GM21717 (cell line): ENCODE data around the gene RPLP1.

ENCODE experiments used
- ATAC-seq: cut with Tn5 transposase; IDR thresholded peaks from one replicate; pipeline ENCODE4 v1.9.1; 2021; ENCODE audit warnings: mild to moderate bottlenecking, moderate library complexity; ENCODE audit not compliant: unreplicated experiment

Gene RPLP1

GRCh38 chr15:69496001-69496400 lies 43.4 kb downstream of the RPLP1 start:
- ATAC-seq, result no peak

DNA sequence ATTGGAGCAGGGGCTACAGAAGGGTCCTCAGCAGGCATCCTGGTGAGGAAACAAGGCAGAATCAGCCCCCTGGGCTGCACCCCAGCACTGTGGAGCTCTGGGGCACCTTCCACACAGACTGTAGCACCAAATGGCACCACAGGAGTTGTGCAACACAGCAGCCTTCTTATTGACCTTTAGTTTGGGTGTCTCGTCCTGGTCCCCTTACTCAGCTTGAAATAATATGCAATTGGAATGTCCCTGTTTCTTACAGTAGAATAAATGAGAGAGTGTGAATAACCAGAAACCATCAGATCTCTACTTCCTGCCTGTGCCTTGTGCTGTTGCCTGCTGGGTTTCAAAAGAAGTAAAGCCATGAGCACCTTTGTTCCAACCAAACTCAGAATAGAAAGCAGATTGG lies 44.5 kb downstream of the RPLP1 start:
- no peak for ATAC-seq

GRCh38 chr15:69497667-69498066 lies 45.0 kb downstream of the RPLP1 start:
- no peak for ATAC-seq

DNA sequence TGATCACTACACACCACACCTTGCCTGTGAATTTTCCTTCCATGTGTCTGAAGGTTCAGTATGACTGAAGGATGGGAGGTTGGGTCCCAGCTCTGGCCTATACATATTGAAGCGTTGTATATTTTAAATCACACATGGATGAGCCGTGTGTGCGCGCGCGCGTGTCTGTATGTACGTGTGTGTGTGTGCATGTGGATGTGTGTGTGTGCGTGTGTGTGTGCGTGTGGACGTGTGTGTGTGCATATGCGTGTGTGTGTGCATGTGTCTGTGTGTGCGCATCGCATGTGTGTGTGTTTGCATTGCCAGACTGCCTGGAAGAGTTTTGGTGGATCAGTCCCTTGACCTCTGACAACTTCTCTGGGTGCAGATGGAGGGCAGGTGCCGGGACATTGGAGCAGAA lies 45.7 kb downstream of the RPLP1 start:
- ATAC-seq, result no peak

- no peak for ATAC-seq
These were observed 46.4 kb downstream of the RPLP1 start for GRCh38 chr15:69498987-69499386.

DNA sequence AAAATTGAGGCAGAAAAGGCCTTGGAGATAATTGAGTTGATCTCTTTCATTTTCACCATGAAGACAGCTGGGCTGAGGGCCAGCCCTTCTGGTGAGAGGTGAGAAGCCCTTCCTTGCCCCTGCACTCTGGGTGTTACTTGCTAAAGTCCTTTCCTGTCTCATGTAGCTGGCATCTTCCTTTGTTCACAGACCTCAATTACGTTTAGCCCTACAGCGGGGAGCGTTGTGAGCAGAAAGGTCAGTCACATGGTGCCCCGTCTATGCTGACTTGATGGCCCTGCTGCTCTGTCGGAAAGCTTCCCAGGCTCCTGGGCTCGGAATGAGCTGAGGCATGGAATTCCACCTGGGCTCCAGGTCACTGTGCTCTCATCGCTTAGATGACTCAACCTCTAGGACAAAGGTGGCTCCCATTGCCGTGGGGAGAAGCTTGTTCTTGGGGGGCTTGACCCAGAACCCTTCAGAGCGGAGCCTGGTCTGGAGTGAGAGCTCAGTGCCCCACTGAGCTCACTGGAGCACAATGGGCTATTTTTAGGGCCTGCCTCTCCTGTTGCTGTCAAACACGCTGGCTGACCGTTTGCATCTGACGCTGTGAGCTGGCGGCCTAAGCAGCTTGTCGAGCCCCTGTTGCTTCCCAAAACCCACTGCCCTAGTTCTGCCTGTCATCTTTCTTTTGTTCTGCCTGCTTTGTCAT lies 47.0 kb downstream of the RPLP1 start:
- no peak for ATAC-seq

- no peak for ATAC-seq
These were observed 47.7 kb downstream of the RPLP1 start for GRCh38 chr15:69500339-69500738.

DNA sequence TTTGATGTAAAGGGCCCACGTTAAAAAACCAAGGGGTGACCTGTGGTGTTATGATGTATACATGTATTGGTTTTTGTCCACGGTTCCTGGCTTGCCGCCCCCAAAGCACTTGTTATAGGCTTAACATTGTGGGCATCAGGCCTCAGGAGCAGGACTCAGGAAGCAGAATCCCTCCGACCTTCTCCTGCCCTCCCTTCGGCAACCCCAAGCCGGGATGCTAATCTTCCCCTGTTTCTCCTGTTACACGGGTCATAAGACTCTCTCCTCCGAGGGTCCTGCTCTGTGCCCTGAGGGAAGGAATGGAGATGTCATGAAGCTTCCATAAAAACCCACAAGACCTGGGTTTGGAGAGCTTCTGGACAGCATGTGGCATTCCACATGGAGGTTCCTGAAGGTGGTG lies 48.8 kb downstream of the RPLP1 start:
- ATAC-seq, result no peak

GRCh38 chr15:69502470-69503045 lies 49.9 kb downstream of the RPLP1 start:
- ATAC-seq, result no peak

- no peak for ATAC-seq
These were observed 51.9 kb downstream of the RPLP1 start for GRCh38 chr15:69504352-69505040.
